GM18499 (cell line): ENCODE data around the gene CLEC18C.
"Not testable (repeated sequence)": the region's sequence is repeated elsewhere in the genome, so short reads cannot be mapped to it uniquely, and the experiment has no call there.

ENCODE experiments used
- ATAC-seq: cut with Tn5 transposase; IDR thresholded peaks from one replicate; pipeline ENCODE4 v1.9.1; 2021; ENCODE audit warnings: moderate number of reproducible peaks; ENCODE audit not compliant: insufficient read depth, unreplicated experiment

The CLEC18C gene

GRCh38 chr16:70173212-70173837 lies at the start of gene CLEC18C:
Gene CLEC18C, plus strand, starts transcription at chr16:70173787. Its CDS starts 492 bp downstream, at chr16:70174279.
- ATAC-seq = not testable (repeated sequence)

DNA sequence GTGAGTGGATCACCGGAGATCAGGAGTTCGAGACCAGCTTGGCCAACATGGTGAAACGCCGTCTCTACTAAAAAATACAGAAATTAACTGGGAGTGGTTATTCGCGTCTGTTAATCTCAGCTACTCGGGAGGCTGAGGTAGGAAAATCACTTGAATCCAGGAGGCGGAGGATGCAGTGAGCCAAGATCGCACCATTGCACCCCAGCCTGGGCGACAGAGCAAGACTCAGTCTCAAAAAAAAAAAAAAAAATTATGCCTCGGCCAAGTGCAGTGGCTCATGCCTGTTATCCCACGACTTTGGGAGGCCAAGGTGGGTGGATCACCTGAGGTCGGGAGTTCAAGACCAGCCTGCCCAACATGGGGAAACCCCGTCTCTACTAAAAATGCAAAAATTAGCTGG lies 49.8 kb upstream of the CLEC18C start:
- not testable (repeated sequence) for ATAC-seq

DNA sequence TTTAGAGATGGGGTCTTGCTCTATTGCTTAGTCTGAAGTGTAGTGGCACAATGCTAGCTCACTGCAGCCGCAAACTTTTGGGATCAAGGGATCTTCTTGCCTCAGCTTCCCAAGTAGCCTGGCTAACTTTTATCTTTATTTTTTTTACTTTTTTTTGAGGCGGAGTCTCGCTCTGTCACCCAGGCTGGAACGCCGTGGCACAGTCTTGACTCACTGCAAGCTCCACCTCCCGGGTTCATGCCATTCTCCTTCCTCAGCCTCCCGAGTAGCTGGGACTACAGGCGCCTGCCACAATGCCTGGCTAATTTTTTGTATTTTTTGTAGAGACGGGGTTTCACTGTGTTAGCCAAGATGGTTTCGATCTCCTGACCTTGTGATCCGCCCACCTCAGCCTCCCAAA lies 47.4 kb upstream of the CLEC18C start:
- not testable (repeated sequence) for ATAC-seq

- not testable (repeated sequence) for ATAC-seq
These were observed 45.9 kb upstream of the CLEC18C start for GRCh38 chr16:70127706-70128105.

DNA sequence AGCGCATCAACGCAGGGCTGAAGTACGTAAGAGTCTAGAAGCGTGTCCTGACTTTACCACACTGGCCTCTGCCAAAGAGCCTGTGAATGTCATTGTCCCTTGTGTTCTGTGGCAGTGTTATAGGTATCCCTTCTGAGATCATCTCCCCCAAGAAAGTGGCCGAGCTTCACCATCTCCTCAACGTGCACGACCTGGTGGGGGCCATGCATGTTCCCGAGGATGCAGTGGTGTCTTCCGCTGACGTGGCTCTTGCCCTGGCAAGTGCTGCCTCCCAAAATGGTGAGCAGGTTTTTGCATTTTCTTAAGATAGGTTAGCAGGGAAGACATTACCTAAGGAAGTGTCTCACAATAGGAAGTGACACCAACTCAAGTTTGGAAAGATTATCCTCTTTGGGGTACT lies 44.7 kb upstream of the CLEC18C start:
- ATAC-seq = not testable (repeated sequence)

DNA sequence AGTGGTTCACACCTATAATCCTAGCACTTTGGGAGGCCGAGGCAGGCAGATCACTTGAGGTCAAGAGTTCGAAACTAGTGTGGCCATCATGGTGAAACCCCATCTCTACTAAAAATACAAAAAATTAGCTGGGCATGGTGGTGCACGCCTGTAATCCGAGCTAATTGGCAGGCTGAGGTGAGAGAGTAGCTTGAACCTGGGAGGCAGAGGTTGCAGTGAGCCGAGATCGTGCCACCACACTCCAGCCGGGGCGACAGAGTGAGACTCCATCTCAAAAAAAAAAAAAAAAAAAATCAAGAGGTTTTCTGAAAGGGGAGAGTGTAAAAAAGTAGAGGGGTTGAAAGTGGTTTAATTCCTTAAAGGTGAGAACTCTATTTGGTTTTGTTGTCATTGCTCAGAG lies 37.8 kb upstream of the CLEC18C start:
- ATAC-seq = not testable (repeated sequence)

DNA sequence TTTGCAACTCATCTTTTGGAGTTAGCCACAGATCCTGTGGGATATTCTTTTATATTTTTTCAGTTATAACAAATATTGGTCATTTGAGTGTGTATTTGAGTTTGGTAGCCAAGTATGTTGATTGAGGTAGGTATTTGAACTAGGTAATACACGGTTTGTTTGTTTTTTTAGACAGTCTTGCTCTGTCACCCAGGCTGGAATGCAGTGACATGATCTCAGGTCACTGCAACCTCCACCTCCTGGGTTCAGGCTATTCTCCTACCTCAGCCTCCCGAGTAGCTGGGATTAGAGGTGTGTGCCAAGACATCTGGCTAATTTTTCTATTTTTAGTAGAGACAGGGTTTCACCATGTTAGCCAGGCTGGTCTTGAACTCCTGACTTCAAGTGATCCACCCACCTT lies 37.0 kb upstream of the CLEC18C start:
- not testable (repeated sequence) for ATAC-seq

GRCh38 chr16:70142739-70143138 lies 30.8 kb upstream of the CLEC18C start:
- ATAC-seq = not testable (repeated sequence)

GRCh38 chr16:70143231-70143895 lies 30.2 kb upstream of the CLEC18C start:
- not testable (repeated sequence) for ATAC-seq

DNA sequence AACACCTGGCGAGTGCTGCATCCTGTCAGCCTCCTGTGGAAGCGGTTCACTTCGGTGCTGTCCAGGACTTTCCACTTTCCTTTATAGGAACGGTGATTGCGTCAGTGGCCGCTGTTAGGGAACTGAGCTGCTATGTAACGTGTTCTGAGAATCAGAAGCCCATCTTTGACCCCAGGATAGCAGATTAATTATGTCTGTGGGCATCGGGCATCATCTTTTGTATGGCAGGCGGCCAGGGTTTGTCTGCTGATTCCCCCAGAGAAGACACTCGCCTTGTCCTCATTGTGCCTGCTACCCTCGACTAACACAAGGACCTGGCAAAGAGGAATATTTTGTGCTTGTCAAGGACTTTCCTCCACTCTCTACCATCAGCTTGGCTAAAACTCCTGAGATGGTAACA lies 25.7 kb upstream of the CLEC18C start:
- not testable (repeated sequence) for ATAC-seq

GRCh38 chr16:70148453-70148852 lies 25.1 kb upstream of the CLEC18C start:
- ATAC-seq = not testable (repeated sequence)

DNA sequence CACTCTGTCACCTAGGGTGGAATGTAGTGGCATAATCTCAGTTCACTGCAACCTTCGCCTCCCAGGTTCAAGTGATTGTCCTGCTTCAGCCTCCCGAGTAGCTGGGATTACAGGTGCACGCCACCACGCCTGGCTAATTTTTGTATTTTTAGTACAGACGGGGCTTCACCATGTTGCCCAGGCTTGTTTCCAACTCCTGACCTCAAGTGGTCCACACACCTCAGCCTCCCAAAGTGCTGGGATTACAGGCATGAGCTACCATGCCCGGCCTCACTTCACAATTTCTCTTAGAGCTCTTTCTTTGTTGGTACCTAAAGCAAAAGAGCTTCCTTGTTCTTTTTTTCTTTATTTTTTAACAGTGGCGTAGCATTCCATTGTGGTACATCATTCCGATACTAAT lies 24.3 kb upstream of the CLEC18C start:
- not testable (repeated sequence) for ATAC-seq

- ATAC-seq = no peak
These were observed 22.2 kb upstream of the CLEC18C start for GRCh38 chr16:70151391-70151790.

GRCh38 chr16:70151941-70152509 lies 21.6 kb upstream of the CLEC18C start:
- ATAC-seq = no peak

GRCh38 chr16:70152578-70153302 lies 20.8 kb upstream of the CLEC18C start:
- no peak for ATAC-seq

- ATAC-seq = not testable (repeated sequence)
These were observed 18.9 kb upstream of the CLEC18C start for GRCh38 chr16:70154736-70155135.

GRCh38 chr16:70156207-70156978 lies 17.2 kb upstream of the CLEC18C start:
- no peak for ATAC-seq

DNA sequence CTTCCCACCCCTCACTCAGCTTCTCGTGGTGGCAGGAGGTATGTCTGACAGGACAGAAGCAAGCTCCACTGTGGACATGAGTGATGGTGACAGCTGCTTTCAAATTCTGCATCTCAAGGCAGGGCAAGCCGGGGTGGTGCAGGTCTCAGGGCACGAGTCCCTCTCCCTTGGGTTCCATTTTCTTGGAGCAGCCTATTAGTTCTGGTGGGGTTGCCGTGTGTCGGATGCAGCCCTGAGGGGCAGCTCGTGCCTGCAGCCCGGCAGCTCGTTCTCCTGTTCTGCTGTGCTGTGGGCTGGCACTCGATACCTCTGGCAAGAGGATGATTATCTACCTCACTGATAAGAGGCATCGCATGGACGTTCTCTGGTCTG lies 16.5 kb upstream of the CLEC18C start:
- ATAC-seq = no peak

- ATAC-seq = no peak
These were observed 15.9 kb upstream of the CLEC18C start for GRCh38 chr16:70157477-70158260.
